Measurements from ENCODE around the gene TGFBR2.

- TF ChIP-seq CTCF (IDR thresholded peaks at IDR 0.05; ENCODE audit: insufficient read depth, low read length) (no peak), POLR2AphosphoS5 (IDR thresholded peaks at IDR 0.05; ENCODE audit: low read depth) (no peak)
These were observed 58.5 kb downstream of the TGFBR2 start for GRCh38 chr3:30664884-30665283.

All from HL-60 (cell line).